Small intestine (tissue), 7 donors: ENCODE results near the gene FCER1A. TPM values are rescaled to one million over a fixed set of nuclear protein-coding genes. Genes with fewer than 3 reads are reported as not detected.

Experiments used
- DNase-seq, 2 donors: peaks; one replicate each; pipeline versions ENCODE4 v3.0.0 to v3.0.0-alpha.2; 2013
- FAIRE-seq: peaks from 2 replicates; lab custom pipeline; 2012; peaks lifted over from hg19 to GRCh38; lab: Jason Lieb, UNC
- H3K27ac ChIP-seq, 3 donors: one replicate each; pipeline ENCODE4 v1.5.1; 2013; ENCODE audit warnings: low read length in 2 of 3, mild to moderate bottlenecking in 2 of 3, control low read depth in 1 of 3, inconsistent platforms in 1 of 3, low read depth in 1 of 3, moderate library complexity in 1 of 3
- H3K27me3 ChIP-seq, 3 donors: one replicate each; pipeline ENCODE4 v1.6.1; 2013; ENCODE audit warnings: low read length in 3 of 3, inconsistent platforms in 1 of 3; ENCODE audit not compliant: control insufficient read depth in 3 of 3, insufficient read depth in 3 of 3
- H3K36me3 ChIP-seq, 3 donors: one replicate each; pipeline ENCODE4 v1.6.1; 2013; ENCODE audit warnings: low read length in 3 of 3, inconsistent platforms in 1 of 3, low read depth in 1 of 3, mild to moderate bottlenecking in 1 of 3, moderate library complexity in 1 of 3; ENCODE audit not compliant: control insufficient read depth in 3 of 3, insufficient read depth in 2 of 3
- H3K4me1 ChIP-seq, 3 donors: one replicate each; pipeline ENCODE4 v1.6.1; 2013; ENCODE audit warnings: low read length in 2 of 3, inconsistent platforms in 1 of 3, low read depth in 1 of 3, mild to moderate bottlenecking in 1 of 3, moderate library complexity in 1 of 3; ENCODE audit not compliant: control insufficient read depth in 3 of 3, insufficient read depth in 2 of 3
- H3K4me3 ChIP-seq, 3 donors: one replicate each; pipeline ENCODE4 v1.5.1; 2013; ENCODE audit warnings: low read length in 3 of 3, control low read depth in 1 of 3, inconsistent platforms in 1 of 3, low read depth in 1 of 3, mild to moderate bottlenecking in 1 of 3, moderate library complexity in 1 of 3
- H3K9me3 ChIP-seq, 2 donors: one replicate each; pipeline ENCODE4 v1.6.1; 2013; ENCODE audit warnings: low read depth in 1 of 2, low read length in 1 of 2; ENCODE audit not compliant: control insufficient read depth in 2 of 2, insufficient read depth in 1 of 2
- WGBS, 3 donors: extraction: QIAGEN DNeasy Blood & Tissue Kit; methylation state at CpG; one replicate each; pipeline ENCODE4 v1.1.7; 2013; 5-methylcytosine and 5-hydroxymethylcytosine counted together
- polyA plus RNA-seq, 4 donors: library from polyadenylated mRNA; stranded (reverse) in 3 of 4; unstranded in 1 of 4; fragments of 200-250 nt in 3 of 4; fragments of 120-200 nt in 1 of 4; gene quantifications; one replicate each; pipeline versions ENCODE4 v1.2.1 to v1.2.3, GENCODE V29; 2013
- donor health status: healthy with polysubstance abuse.
- donor health status: control.
- donor health status: control.
- donor health status: Bipolar disorder and iron deficiency.
- donor health status: healthy.

Gene FCER1A
- polyA plus RNA-seq, 4 donors: 0.12 to 2.2 (median 0.75) TPM; not detected in 1

DNA sequence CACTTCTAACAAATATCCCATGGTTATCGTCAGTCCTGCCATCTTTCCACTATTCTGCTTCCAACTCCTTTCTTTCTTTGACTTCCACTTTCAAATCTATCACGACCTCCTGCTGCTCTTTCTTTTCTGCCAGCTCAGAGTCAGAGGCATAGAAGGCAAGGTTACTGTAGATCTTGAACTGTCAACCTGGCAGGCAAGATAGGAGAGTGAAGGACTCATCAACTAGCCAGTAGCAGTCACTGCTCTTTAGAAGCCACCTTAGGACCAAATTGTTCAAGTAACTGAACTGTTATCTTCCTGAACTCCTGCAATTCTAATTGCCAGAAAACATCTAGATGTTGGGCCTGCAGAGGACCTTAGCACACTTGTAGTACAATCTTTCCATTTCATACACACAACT lies 13.1 kb upstream of the FCER1A start:
- WGBS, 3 donors: 62 to 69% (median 65%) methylated on average over 2 of the region's 2 CpGs

DNA sequence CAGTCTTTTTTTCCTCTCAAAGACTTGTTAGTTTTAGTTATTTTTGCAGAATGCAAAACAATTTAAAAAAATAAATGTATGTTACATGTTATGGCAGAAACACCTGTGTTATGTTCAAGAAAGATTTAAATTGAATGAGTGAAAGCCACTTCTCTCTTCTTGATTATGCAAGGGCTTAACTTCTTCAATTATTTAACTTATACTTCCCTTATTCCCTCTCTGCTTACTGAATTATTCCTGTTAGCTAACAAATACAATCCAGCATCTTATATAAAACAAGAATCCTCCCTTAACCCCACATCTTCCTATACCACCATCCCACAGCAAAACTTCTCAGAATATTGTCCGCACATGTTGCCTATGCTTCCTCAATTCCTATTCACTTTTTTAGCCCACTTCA lies 10.7 kb upstream of the FCER1A start:
- no peak overlapping the region for H3K4me3 ChIP-seq
- no peaks in the 10 kb centered on the region for H3K9me3 ChIP-seq
- 89 to 97% (median 94%) methylated on average over 1 of the region's 1 CpG for WGBS, 3 donors
- no peaks in the 10 kb centered on the region for H3K27me3 ChIP-seq
- DNase-seq (no peak), FAIRE-seq (no peak)
- no peaks in the 10 kb centered on the region for H3K4me1 ChIP-seq
- H3K27ac ChIP-seq: no peak overlapping the region
- H3K36me3 ChIP-seq: no peaks in the 10 kb centered on the region

More for the DNA sequence above, 13.1 kb upstream of the FCER1A start:
- FAIRE-seq (no peak), DNase-seq (no peak)
- Histone ChIP-seq H3K27ac (no peak overlapping the region), H3K4me1 (no peaks in the 10 kb centered on the region), H3K36me3 (no peaks in the 10 kb centered on the region), H3K4me3 (no peak overlapping the region), H3K9me3 (no peaks in the 10 kb centered on the region), H3K27me3 (no peaks in the 10 kb centered on the region)

GRCh38 chr1:159296706-159297375 lies 5.3 kb upstream of the FCER1A start:
- no peak overlapping the region for H3K4me3 ChIP-seq
- H3K27me3 ChIP-seq: no peaks in the 10 kb centered on the region
- H3K27ac ChIP-seq: no peak overlapping the region
- no peaks in the 10 kb centered on the region for H3K9me3 ChIP-seq
- DNase-seq (no peak), FAIRE-seq (no peak)
- WGBS, 3 donors: 74 to 81% (median 79%) methylated on average over 9 of the region's 9 CpGs
- H3K4me1 ChIP-seq: no peaks in the 10 kb centered on the region
- H3K36me3 ChIP-seq: no peaks in the 10 kb centered on the region

DNA sequence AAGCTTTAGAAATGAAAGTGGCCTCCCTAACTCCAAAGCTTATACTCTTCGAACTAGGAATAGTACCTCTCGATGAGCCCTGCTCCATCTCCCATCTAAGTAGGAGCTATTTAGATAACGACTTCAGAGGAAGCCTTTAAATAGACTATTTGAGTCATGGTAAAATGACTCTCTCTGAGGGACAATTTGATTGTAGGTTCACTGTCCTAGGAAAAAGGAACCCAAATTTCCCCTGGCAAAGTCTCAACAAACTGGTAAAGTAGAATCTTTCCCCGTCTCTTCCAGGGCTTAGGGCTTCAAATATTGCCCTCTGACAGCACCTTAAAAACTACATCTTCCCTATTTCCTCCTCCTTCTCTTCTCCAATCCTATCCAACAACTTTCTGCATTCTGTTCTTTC lies 2.0 kb upstream of the FCER1A start:
- DNase-seq (no peak), FAIRE-seq (no peak)
- WGBS, 3 donors: 72 to 75% (median 73%) methylated on average over 4 of the region's 4 CpGs
- no peaks in the 10 kb centered on the region for H3K9me3 ChIP-seq
- no peaks in the 10 kb centered on the region for H3K36me3 ChIP-seq
- H3K27me3 ChIP-seq: no peaks in the 10 kb centered on the region
- no peak overlapping the region for H3K4me3 ChIP-seq
- no peaks in the 10 kb centered on the region for H3K4me1 ChIP-seq
- no peak overlapping the region for H3K27ac ChIP-seq

GRCh38 chr1:159307346-159308020 lies 5.3 kb downstream of the FCER1A start:
- H3K36me3 ChIP-seq: no peaks in the 10 kb centered on the region
- FAIRE-seq (no peak), DNase-seq (no peak)
- WGBS, 3 donors: 50 to 60% (median 56%) methylated on average over 5 of the region's 5 CpGs
- no peak overlapping the region for H3K4me3 ChIP-seq
- no peaks in the 10 kb centered on the region for H3K9me3 ChIP-seq
- H3K27me3 ChIP-seq: no peaks in the 10 kb centered on the region
- no peaks in the 10 kb centered on the region for H3K4me1 ChIP-seq
- H3K27ac ChIP-seq: no peak overlapping the region

DNA sequence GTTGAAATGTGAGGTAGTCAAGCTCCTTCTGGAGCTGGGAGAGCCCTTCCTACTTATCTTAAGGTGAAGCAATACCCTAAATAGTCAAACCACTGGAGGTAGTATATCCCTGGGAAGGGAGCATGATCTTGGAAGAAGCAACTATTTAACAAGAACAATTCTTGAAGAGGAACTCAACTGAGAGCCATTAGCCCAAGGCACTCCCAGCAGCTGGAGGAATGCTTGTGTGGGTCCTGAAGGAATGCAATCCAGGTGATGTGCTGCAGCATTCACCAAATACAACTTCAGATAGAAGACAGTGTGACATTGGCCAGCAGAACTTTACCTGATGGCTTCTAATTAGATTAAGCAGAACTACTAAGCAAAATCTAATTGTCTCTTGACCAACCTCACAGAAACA lies 9.5 kb downstream of the FCER1A start:
- Histone ChIP-seq H3K27me3 (no peaks in the 10 kb centered on the region), H3K4me1 (no peaks in the 10 kb centered on the region), H3K36me3 (no peaks in the 10 kb centered on the region), H3K27ac (no peak overlapping the region), H3K9me3 (no peaks in the 10 kb centered on the region), H3K4me3 (no peak overlapping the region)
- DNase-seq: no peak
- no peak for FAIRE-seq

GRCh38 chr1:159315381-159315780 lies 13.2 kb downstream of the FCER1A start:
- Histone ChIP-seq H3K27me3 (no peaks in the 10 kb centered on the region), H3K4me1 (no peaks in the 10 kb centered on the region), H3K27ac (no peak overlapping the region), H3K4me3 (no peak overlapping the region), H3K9me3 (no peaks in the 10 kb centered on the region), H3K36me3 (no peaks in the 10 kb centered on the region)
- DNase-seq (no peak), FAIRE-seq (no peak)

DNA sequence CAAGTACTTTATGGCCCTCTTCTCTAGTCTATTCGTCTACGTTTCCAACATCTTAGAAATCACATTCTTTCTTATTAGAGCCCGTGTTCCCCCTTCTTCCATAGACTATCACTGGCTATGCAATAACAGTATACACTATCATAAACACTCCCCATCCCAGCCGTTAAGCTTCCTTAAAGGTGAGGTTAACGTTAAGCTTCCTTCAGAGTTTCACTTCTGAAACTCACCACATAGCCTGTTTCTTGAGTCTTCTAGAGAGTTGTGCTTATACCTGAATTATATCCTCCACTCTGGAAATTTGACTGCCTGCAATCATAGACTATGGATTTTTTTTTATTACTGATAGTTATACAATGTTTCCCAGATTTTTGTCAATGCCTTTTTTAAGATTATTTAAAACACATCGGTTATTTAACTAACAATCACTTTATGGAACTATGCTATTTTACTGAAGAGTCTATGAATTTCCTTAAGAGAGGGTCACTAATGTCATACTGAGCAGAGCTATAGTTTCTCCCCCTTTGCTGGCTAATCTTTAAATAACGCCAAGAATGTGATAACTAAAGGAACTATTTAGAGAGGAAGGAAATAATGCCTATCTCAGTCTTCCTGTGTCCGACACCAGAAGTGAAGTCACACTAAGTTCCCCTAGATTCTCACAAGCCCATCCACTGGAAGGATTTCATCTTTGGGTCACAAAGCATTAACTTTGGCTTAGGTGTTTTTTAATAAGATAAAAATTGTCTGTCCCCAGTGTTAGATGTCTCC lies 16.8 kb downstream of the FCER1A start:
- Histone ChIP-seq H3K9me3 (no peaks in the 10 kb centered on the region), H3K4me3 (no peak overlapping the region), H3K27ac (no peak overlapping the region), H3K27me3 (no peaks in the 10 kb centered on the region), H3K4me1 (no peaks in the 10 kb centered on the region), H3K36me3 (no peaks in the 10 kb centered on the region)
- DNase-seq (no peak), FAIRE-seq (no peak)
- 60 to 67% (median 61%) methylated on average over 8 of the region's 8 CpGs for WGBS, 3 donors
